A673 (cell line): ENCODE results near the gene ACOT12. TPM values are rescaled to one million over a fixed set of nuclear protein-coding genes. Genes with fewer than 3 reads are reported as not detected.

Experiments used
- BruUV-seq: library from RNA; stranded (reverse); fragments of 400-500 nt; replicated peaks from 2 replicates; lab custom pipeline; 2021; lab: Mats Ljungman, UMichigan
- CTCF ChIA-PET: fragments of 300-600 bp; sonication (Branson Sonifier 250); formaldehyde crosslinking; loops from one replicate; lab custom pipeline; 2022; ENCODE audit warnings: antibody characterized with exemption; lab: Charles Lee
- POLR2A ChIA-PET: fragments of 300-600 bp; sonication (Branson Sonifier 250); formaldehyde crosslinking; loops from one replicate; lab custom pipeline; 2022; ENCODE audit warnings: antibody characterized with exemption; ENCODE audit not compliant: low non-redundant PET; lab: Charles Lee
- DNase-seq: peaks from one replicate; pipeline ENCODE4 v3.0.0-alpha.2; 2015; ENCODE audit warnings: low spot score
- H3K27ac ChIP-seq: fragments of 200-600 bp; sonication (generic); 2 replicates; pipeline ENCODE4 v1.5.1; 2016; ENCODE audit warnings: mixed run types, low read depth, mild to moderate bottlenecking, mixed read lengths, antibody characterized with exemption, low read length; ENCODE audit not compliant: poor library complexity, severe bottlenecking
- H3K27me3 ChIP-seq: fragments of 200-600 bp; sonication (generic); replicated peaks from 2 replicates; pipeline ENCODE4 v1.6.1; 2017; ENCODE audit warnings: mixed run types, low read depth, mild to moderate bottlenecking, mixed read lengths, antibody characterized with exemption, low read length; ENCODE audit not compliant: insufficient read depth, poor library complexity
- H3K36me3 ChIP-seq: fragments of 200-600 bp; sonication (generic); 2 replicates; pipeline ENCODE4 v1.6.1; 2016; ENCODE audit warnings: mixed run types, mild to moderate bottlenecking, mixed read lengths, antibody characterized with exemption, low read length; ENCODE audit not compliant: insufficient read depth, poor library complexity, severe bottlenecking
- H3K4me1 ChIP-seq: fragments of 200-600 bp; sonication (generic); 2 replicates; pipeline ENCODE4 v1.6.1; 2017; ENCODE audit warnings: mixed run types, mild to moderate bottlenecking, mixed read lengths, antibody characterized with exemption, low read length; ENCODE audit not compliant: insufficient read depth, poor library complexity, severe bottlenecking
- H3K4me3 ChIP-seq: fragments of 200-600 bp; sonication (generic); 2 replicates; pipeline ENCODE4 v1.5.1; 2016; ENCODE audit warnings: low read depth, mixed run types, mild to moderate bottlenecking, mixed read lengths, low read length; ENCODE audit not compliant: poor library complexity, severe bottlenecking
- H3K9me3 ChIP-seq: fragments of 200-600 bp; sonication (generic); 2 replicates; pipeline ENCODE4 v1.6.1; 2016; ENCODE audit warnings: mixed run types, low read depth, mild to moderate bottlenecking, mixed read lengths, antibody characterized with exemption, low read length; ENCODE audit not compliant: poor library complexity, severe bottlenecking
- CTCF ChIP-seq: fragments of 300-800, 200-600 bp; sonication (generic); conservative IDR thresholded peaks from 2 replicates; pipeline ENCODE4 v1.5.1; 2017; ENCODE audit warnings: low read depth, mild to moderate bottlenecking, antibody characterized with exemption, low read length, moderate library complexity, mixed read lengths
- EZH2 ChIP-seq: fragments of 200-600 bp; sonication (generic); IDR thresholded peaks from 2 replicates; pipeline ENCODE4 v1.6.1; 2017; ENCODE audit warnings: borderline replicate concordance, low read depth, mild to moderate bottlenecking, mixed read lengths, antibody characterized with exemption, low read length; ENCODE audit not compliant: poor library complexity, severe bottlenecking
- intact Hi-C: fragments of 100-400 bp; cut with micrococcal nuclease; formaldehyde crosslinking; loops from one replicate; pipeline ENCODE4 v1.10.0; 2022; ENCODE audit not compliant: unreplicated experiment
- total RNA-seq: library from RNA; stranded (reverse); gene quantifications from 2 replicates; pipeline ENCODE4 v1.2.3, GENCODE V29; 2021

Gene ACOT12
- total RNA-seq, 1 experiment from 2014 or later, result not detected

DNA sequence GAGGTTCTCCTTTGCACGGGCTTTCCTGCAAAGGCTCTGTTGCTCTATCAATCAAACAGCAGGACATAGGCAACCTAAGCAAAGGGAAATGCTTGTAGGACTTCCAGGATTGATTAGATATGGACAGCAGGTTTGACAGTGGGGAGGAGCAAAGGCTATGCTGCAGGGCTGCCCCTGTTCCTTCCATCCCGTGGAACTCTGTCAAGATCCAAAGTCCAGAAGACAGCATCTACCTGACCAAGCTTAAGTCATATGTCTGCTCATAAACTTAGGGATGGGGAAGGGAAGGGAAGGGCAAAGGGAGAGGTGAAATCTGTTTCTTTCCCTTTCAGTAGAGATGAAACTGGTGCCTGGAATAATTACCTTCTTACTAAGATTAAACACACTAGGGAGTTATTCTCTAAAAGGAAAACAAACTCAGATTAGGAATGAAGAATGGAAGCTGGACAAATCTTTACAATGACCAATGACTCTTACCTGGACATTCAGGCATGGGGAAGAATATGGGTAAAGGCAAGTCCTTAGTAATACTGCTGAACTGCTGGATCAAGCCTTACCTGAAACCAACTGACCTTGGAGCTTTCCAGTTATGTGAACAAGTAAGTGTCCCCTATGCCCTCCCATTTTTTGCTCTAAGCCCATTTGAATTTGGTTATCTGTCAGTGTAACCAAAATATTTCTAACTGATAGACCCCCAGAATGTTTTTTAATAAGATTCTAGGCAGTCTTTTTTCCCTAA, 8.4 kb upstream of the ACOT12 start:
- intact Hi-C loops, result no loop called here

DNA sequence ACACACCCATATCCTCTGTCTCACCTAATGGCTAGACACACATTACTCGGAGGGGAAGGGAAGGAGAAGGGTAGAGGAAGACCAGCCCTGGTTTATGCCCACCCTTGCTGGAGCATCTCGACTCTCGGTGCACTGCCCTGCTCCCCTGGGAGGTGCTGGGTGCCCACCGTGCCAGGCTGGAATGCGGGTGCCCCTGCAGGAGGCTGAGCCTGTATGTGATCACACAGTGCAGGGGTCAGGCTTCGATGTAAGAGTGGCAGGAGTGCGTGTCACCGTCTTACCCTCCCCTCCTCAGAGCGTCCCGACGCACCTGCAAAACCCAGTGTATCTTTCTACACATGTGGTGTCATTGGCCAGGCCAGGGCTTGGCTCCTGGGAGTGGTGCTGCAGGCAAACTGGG, 7.3 kb upstream of the ACOT12 start:
- ChIA-PET CTCF (interaction anchor here (0.6 kb wide), 1 partner anchor 16 kb away, joined by 3 read pairs; no protein-coding TSS in a partner anchor), POLR2A (no interaction called here)
- BruUV-seq, result no TSS peak
- intact Hi-C loops, result no loop called here
- TF ChIP-seq CTCF, result no peak
- TF ChIP-seq EZH2, result no peak
- no peak for DNase-seq
- Histone ChIP-seq H3K36me3 (no peaks in the 10 kb centered on the region), H3K27ac (no peak overlapping the region), H3K4me1 (no peaks in the 10 kb centered on the region), H3K9me3 (no peaks in the 10 kb centered on the region), H3K4me3 (no peak overlapping the region), H3K27me3 (no peaks in the 10 kb centered on the region)

More for the DNA sequence above, 8.4 kb upstream of the ACOT12 start:
- ChIA-PET CTCF (no interaction called here), POLR2A (no interaction called here)
- H3K36me3 ChIP-seq, result no peaks in the 10 kb centered on the region
- H3K27me3 ChIP-seq, result no peaks in the 10 kb centered on the region
- no peaks in the 10 kb centered on the region for H3K4me1 ChIP-seq
- DNase-seq, result no peak
- no peak overlapping the region for H3K27ac ChIP-seq
- no peak for TF ChIP-seq CTCF
- TF ChIP-seq EZH2, result no peak
- BruUV-seq, result no TSS peak
- no peaks in the 10 kb centered on the region for H3K9me3 ChIP-seq
- H3K4me3 ChIP-seq, result no peak overlapping the region

GRCh38 chr5:81400375-81400774, 6.4 kb upstream of the ACOT12 start:
- Histone ChIP-seq H3K4me1 (no peaks in the 10 kb centered on the region), H3K27ac (no peak overlapping the region), H3K9me3 (no peaks in the 10 kb centered on the region), H3K27me3 (no peaks in the 10 kb centered on the region), H3K4me3 (no peak overlapping the region), H3K36me3 (no peaks in the 10 kb centered on the region)
- BruUV-seq, result no TSS peak
- intact Hi-C loops, result no loop called here
- CTCF ChIA-PET, result interaction anchor here (0.6 kb wide), 1 partner anchor 15 kb away, joined by 3 read pairs; no protein-coding TSS in a partner anchor
- no peak for TF ChIP-seq CTCF
- TF ChIP-seq EZH2, result no peak
- POLR2A ChIA-PET, result no interaction called here
- no peak for DNase-seq
